OCI-LY7 (cell line): ENCODE measurements around the gene ATP6V0B. TPM values are rescaled to one million over a fixed set of nuclear protein-coding genes. Genes with fewer than 3 reads are reported as not detected.

Experiments used
- BruUV-seq: library from RNA; stranded (reverse); fragments of 400-500 nt; replicated peaks from 2 replicates; lab custom pipeline; 2021; lab: Mats Ljungman, UMichigan
- CTCF ChIA-PET: fragments of 300-600 bp; sonication (Branson Sonifier 250); formaldehyde crosslinking; loops from one replicate; lab custom pipeline; 2022; ENCODE audit warnings: antibody characterized with exemption; ENCODE audit not compliant: unreplicated experiment; lab: Charles Lee
- POLR2A ChIA-PET: fragments of 300-600 bp; sonication (Branson Sonifier 250); formaldehyde crosslinking; loops from one replicate; lab custom pipeline; 2022; ENCODE audit warnings: antibody characterized with exemption; lab: Charles Lee
- DNase-seq: peaks from one replicate; pipeline ENCODE4 v3.0.0-alpha.2; 2015; ENCODE audit warnings: low spot score
- H2AFZ ChIP-seq: fragments of 200-600 bp; sonication (generic), shearing (Covaris generic); 2 replicates; pipeline ENCODE4 v1.6.1; 2014; ENCODE audit warnings: mild to moderate bottlenecking, antibody characterized with exemption, low read length, moderate library complexity
- H3K27ac ChIP-seq: fragments of 200-600 bp; sonication (generic); 2 replicates; pipeline ENCODE4 v1.5.1; 2014; ENCODE audit warnings: mixed run types, low read depth, mild to moderate bottlenecking, moderate library complexity, low read length, inconsistent platforms; ENCODE audit not compliant: poor library complexity, severe bottlenecking
- H3K36me3 ChIP-seq: fragments of 200-600 bp; sonication (generic); 2 replicates; pipeline ENCODE4 v1.6.1; 2014; ENCODE audit warnings: mild to moderate bottlenecking, antibody characterized with exemption, low read length, moderate library complexity, mixed read lengths; ENCODE audit not compliant: insufficient read depth
- H3K4me1 ChIP-seq: fragments of 200-600 bp; sonication (generic); 2 replicates; pipeline ENCODE4 v1.5.1; 2014; ENCODE audit warnings: mild to moderate bottlenecking, low read length; ENCODE audit not compliant: insufficient read depth, poor library complexity, severe bottlenecking
- H3K4me2 ChIP-seq: fragments of 200-600 bp; sonication (generic); 2 replicates; pipeline ENCODE4 v1.6.1; 2014; ENCODE audit warnings: mild to moderate bottlenecking, low read length
- H3K4me3 ChIP-seq: fragments of 200-600 bp; sonication (generic); 2 replicates; pipeline ENCODE4 v1.5.1; 2014; ENCODE audit warnings: mild to moderate bottlenecking, low read depth, low read length; ENCODE audit not compliant: poor library complexity, severe bottlenecking
- H3K79me2 ChIP-seq: fragments of 200-600 bp; sonication (generic); 2 replicates; pipeline ENCODE4 v1.6.1; 2016; ENCODE audit warnings: low read depth, mild to moderate bottlenecking, low read length, moderate library complexity, mixed read lengths; ENCODE audit not compliant: insufficient read depth
- H3K9me2 ChIP-seq: fragments of 200-600 bp; sonication (generic); 2 replicates; pipeline ENCODE4 v1.6.1; 2016; ENCODE audit warnings: mild to moderate bottlenecking, low read length, mixed read lengths; ENCODE audit not compliant: insufficient read depth
- H3K9me3 ChIP-seq: fragments of 200-600 bp; sonication (generic); 2 replicates; pipeline ENCODE4 v1.6.1; 2014; ENCODE audit warnings: mild to moderate bottlenecking, mixed run types, low read length, mixed read lengths
- H4K20me1 ChIP-seq: fragments of 200-600 bp; sonication (generic); 2 replicates; pipeline ENCODE4 v1.6.1; 2014; ENCODE audit warnings: mild to moderate bottlenecking, antibody characterized with exemption, low read length, moderate library complexity, mixed read lengths; ENCODE audit not compliant: insufficient read depth
- CTCF ChIP-seq: fragments of 200-600 bp; sonication (generic); conservative IDR thresholded peaks from 2 replicates; pipeline ENCODE4 v1.5.1; 2014; ENCODE audit warnings: mild to moderate bottlenecking, antibody characterized with exemption, low read length, moderate library complexity, mixed read lengths
- EZH2phosphoT487 ChIP-seq: fragments of 200-600 bp; sonication (generic); IDR thresholded peaks from 2 replicates; pipeline ENCODE4 v1.6.1; 2018; ENCODE audit warnings: low read depth, borderline replicate concordance, mild to moderate bottlenecking, mixed run types, antibody characterized with exemption, low read length, moderate library complexity, mixed read lengths
- intact Hi-C: fragments of 100-400 bp; cut with micrococcal nuclease; formaldehyde crosslinking; loops from one replicate; pipeline ENCODE4 v1.10.0; 2022; ENCODE audit not compliant: unreplicated experiment
- total RNA-seq, 2 experiments: library from RNA; depleted of rRNA in 1 of 2; stranded (reverse); fragments of >200 nt in 1 of 2; shearing (Covaris generic) in 1 of 2; gene quantifications; 2 replicates each; pipeline ENCODE4 v1.2.3, GENCODE V29; 2014 to 2022

Gene ATP6V0B
- total RNA-seq, 2 experiments from 2014 or later, result 68.4 to 97.1 TPM

DNA sequence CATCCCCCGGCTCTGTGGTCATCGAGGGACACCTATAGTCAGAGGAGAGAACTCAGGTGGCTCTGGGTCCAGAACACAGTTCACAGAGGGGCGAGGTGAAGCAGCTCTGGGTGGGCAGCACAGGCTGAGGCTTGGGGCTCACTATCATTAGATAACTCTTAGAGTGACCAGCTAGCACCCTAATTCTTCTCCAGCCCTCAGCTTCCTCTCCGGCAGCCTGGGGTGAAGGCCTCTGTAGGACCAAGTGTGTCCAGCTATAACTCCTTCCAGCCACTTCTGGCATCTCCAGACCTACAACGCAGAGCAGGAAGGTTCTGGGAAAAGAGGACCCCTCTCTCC is 39.8 kb upstream of the ATP6V0B start:
- no peak for TF ChIP-seq EZH2phosphoT487
- no peak; the same call in 1 of the 2 replicates for TF ChIP-seq CTCF
- Histone ChIP-seq H3K4me2 (no peak overlapping the region), H2AFZ (no peak overlapping the region), H4K20me1 (no peaks in the 10 kb centered on the region), H3K9me2 (no peaks in the 10 kb centered on the region), H3K4me1 (no peaks in the 10 kb centered on the region), H3K9me3 (no peaks in the 10 kb centered on the region), H3K36me3 (no peaks in the 10 kb centered on the region), H3K79me2 (no peaks in the 10 kb centered on the region), H3K27ac (no peak overlapping the region), H3K4me3 (no peak overlapping the region)
- CTCF ChIA-PET, result interaction anchor here (0.6 to 2.2 kb wide), 9 partner anchors 9 to 284 kb away, joined by 3 to 40 read pairs (median 4); partner anchors contain the start of gene IPO13
- no peak for DNase-seq
- intact Hi-C loops, result loop anchor here (1.0 to 5.0 kb wide), 4 partner anchors 98 to 708 kb away; no protein-coding TSS in a partner anchor
- POLR2A ChIA-PET, result interaction anchor here (0.6 to 1.2 kb wide), 6 partner anchors 107 to 237 kb away, joined by 3 to 4 read pairs (median 3); partner anchors contain the start of gene ST3GAL3
- no TSS peak for BruUV-seq

DNA sequence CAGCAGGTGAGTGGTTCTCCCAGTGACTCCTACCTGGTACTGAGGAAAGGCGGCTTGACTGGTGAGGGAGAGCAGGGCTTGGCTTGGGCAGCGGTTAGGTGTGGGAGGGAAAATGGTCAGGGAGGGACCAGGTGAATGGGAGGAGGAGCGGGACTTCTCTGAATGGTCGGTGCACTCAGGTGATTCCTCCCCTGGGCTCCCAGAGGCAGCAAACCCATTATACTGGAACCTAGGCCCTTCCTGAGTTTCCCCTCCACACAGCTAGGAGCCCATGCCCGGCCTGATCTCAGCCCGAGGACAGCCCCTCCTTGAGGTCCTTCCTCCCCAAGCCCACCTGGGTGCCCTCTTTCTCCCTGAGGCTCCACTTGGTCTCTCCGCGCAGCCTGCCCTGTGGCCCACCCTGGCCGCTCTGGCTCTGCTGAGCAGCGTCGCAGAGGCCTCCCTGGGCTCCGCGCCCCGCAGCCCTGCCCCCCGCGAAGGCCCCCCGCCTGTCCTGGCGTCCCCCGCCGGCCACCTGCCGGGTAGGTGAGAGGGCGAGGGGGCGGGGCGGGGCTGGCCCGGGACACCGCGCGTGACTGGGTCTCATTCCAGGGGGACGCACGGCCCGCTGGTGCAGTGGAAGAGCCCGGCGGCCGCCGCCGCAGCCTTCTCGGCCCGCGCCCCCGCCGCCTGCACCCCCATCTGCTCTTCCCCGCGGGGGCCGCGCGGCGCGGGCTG is 38.9 kb upstream of the ATP6V0B start:
- BruUV-seq, result no TSS peak
- H3K4me2 ChIP-seq, result no peak overlapping the region
- H3K36me3 ChIP-seq, result no peaks in the 10 kb centered on the region
- H3K27ac ChIP-seq, result no peak overlapping the region
- H4K20me1 ChIP-seq, result no peaks in the 10 kb centered on the region
- ChIA-PET CTCF (interaction anchor here (0.8 to 2.2 kb wide), 6 partner anchors 11 to 285 kb away, joined by 3 to 40 read pairs (median 8); partner anchors contain the start of gene IPO13), POLR2A (interaction anchor here (0.8 to 1.1 kb wide), 2 partner anchors 170 to 229 kb away, joined by 3 read pairs; partner anchors contain the start of gene ST3GAL3)
- no peak overlapping the region for H3K4me3 ChIP-seq
- no peak for TF ChIP-seq CTCF
- TF ChIP-seq EZH2phosphoT487, result no peak
- no peaks in the 10 kb centered on the region for H3K9me3 ChIP-seq
- DNase-seq, result no peak
- H2AFZ ChIP-seq, result no peak overlapping the region
- no peaks in the 10 kb centered on the region for H3K9me2 ChIP-seq
- no peaks in the 10 kb centered on the region for H3K79me2 ChIP-seq
- H3K4me1 ChIP-seq, result no peaks in the 10 kb centered on the region
- intact Hi-C loops, result loop anchor here (2.0 kb wide), 1 partner anchor 407 kb away; no protein-coding TSS in a partner anchor
